Liver (tissue), 9 donors: ENCODE data around the gene PIGW. TPM values are rescaled to one million over a fixed set of nuclear protein-coding genes. Genes with fewer than 3 reads are reported as not detected.

Experiments used
- DNase-seq: peaks from one replicate; pipeline ENCODE4 v3.0.0-alpha.2; 2017; ENCODE audit warnings: low spot score
- H3K27ac ChIP-seq, 2 donors: one replicate each; pipeline ENCODE4 v1.7.0; 2013; ENCODE audit warnings: inconsistent platforms in 2 of 2, low read length in 2 of 2, control low read depth in 1 of 2, low read depth in 1 of 2, mild to moderate bottlenecking in 1 of 2
- H3K27me3 ChIP-seq, 4 donors: one replicate each; pipeline versions ENCODE4 v1.6.1 to v1.7.0; 2013; ENCODE audit warnings: low read length in 3 of 4, inconsistent platforms in 1 of 4, mild to moderate bottlenecking in 1 of 4, moderate library complexity in 1 of 4; ENCODE audit not compliant: control insufficient read depth in 4 of 4, insufficient read depth in 4 of 4
- H3K36me3 ChIP-seq, 4 donors: one replicate each; pipeline versions ENCODE4 v1.6.1 to v1.7.0; 2013; ENCODE audit warnings: low read length in 3 of 4, mild to moderate bottlenecking in 3 of 4, low read depth in 1 of 4, moderate library complexity in 1 of 4; ENCODE audit not compliant: control insufficient read depth in 4 of 4, insufficient read depth in 3 of 4
- H3K4me1 ChIP-seq, 4 donors: one replicate each; pipeline versions ENCODE4 v1.6.1 to v1.7.0; 2013; ENCODE audit warnings: low read length in 3 of 4, mild to moderate bottlenecking in 3 of 4, moderate library complexity in 1 of 4; ENCODE audit not compliant: control insufficient read depth in 4 of 4, insufficient read depth in 4 of 4
- H3K4me3 ChIP-seq, 3 donors: one replicate each; pipeline versions ENCODE4 v1.6.1 to v1.7.0; 2013; ENCODE audit warnings: low read length in 3 of 3, control low read depth in 1 of 3, low read depth in 1 of 3, mild to moderate bottlenecking in 1 of 3
- H3K9ac ChIP-seq, 2 donors: one replicate each; pipeline ENCODE4 v1.7.0; 2013; ENCODE audit warnings: low read length in 2 of 2, mild to moderate bottlenecking in 2 of 2, moderate library complexity in 2 of 2, control low read depth in 1 of 2, low read depth in 1 of 2
- H3K9me3 ChIP-seq, 4 donors: one replicate each; pipeline versions ENCODE4 v1.6.1 to v1.7.0; 2013; ENCODE audit warnings: low read length in 3 of 4; ENCODE audit not compliant: control insufficient read depth in 4 of 4
- EGR1 ChIP-seq, 2 donors: IDR thresholded peaks; 2 replicates each; pipeline ENCODE4 v1.6.1; 2016 to 2018; ENCODE audit warnings: antibody characterized with exemption in 2 of 2, low read depth in 2 of 2
- FOXA1 ChIP-seq: IDR thresholded peaks from 2 replicates; pipeline ENCODE4 v1.6.1; 2016; ENCODE audit warnings: antibody characterized with exemption
- FOXA2 ChIP-seq: IDR thresholded peaks from 2 replicates; pipeline ENCODE4 v1.6.1; 2016; ENCODE audit warnings: antibody characterized with exemption
- GABPA ChIP-seq, 2 donors: IDR thresholded peaks in 1 of 2; conservative IDR thresholded peaks in 1 of 2; 2 replicates each; pipeline ENCODE4 v1.6.1; 2016; ENCODE audit warnings: antibody characterized with exemption in 2 of 2, mild to moderate bottlenecking in 1 of 2, moderate library complexity in 1 of 2
- HNF4A ChIP-seq, 2 donors: conservative IDR thresholded peaks; 2 replicates each; pipeline ENCODE4 v1.6.1; 2016; ENCODE audit warnings: antibody characterized with exemption in 2 of 2, mild to moderate bottlenecking in 2 of 2
- HNF4G ChIP-seq: IDR thresholded peaks from 2 replicates; pipeline ENCODE4 v1.6.1; 2016; ENCODE audit warnings: antibody characterized with exemption
- JUND ChIP-seq, 2 donors: IDR thresholded peaks; 2 replicates each; pipeline ENCODE4 v1.6.1; 2016; ENCODE audit warnings: antibody characterized with exemption in 2 of 2
- RAD21 ChIP-seq, 2 donors: IDR thresholded peaks; 2 replicates each; pipeline ENCODE4 v1.6.1; 2016; ENCODE audit warnings: antibody characterized with exemption in 2 of 2, mild to moderate bottlenecking in 2 of 2
- RXRA ChIP-seq, 2 donors: IDR thresholded peaks; 2 replicates each; pipeline ENCODE4 v1.6.1; 2017 to 2018; ENCODE audit warnings: antibody characterized with exemption in 2 of 2, mild to moderate bottlenecking in 1 of 2
- SP1 ChIP-seq: IDR thresholded peaks from 2 replicates; pipeline ENCODE4 v1.6.1; 2018; ENCODE audit warnings: antibody characterized with exemption, mild to moderate bottlenecking
- TAF1 ChIP-seq: conservative IDR thresholded peaks from 2 replicates; pipeline ENCODE4 v1.6.1; 2016; ENCODE audit warnings: antibody characterized with exemption, mild to moderate bottlenecking
- YY1 ChIP-seq: IDR thresholded peaks from 2 replicates; pipeline ENCODE4 v1.6.1; 2016; ENCODE audit warnings: antibody characterized with exemption, mild to moderate bottlenecking
- WGBS: extraction: QIAGEN DNeasy Blood & Tissue Kit; methylation state at CpG from one replicate; pipeline ENCODE4 v1.1.7; 2013; 5-methylcytosine and 5-hydroxymethylcytosine counted together
- polyA plus RNA-seq, 2 donors: library from polyadenylated mRNA; stranded (reverse) in 1 of 2; unstranded in 1 of 2; fragments of 200-250 nt in 1 of 2; fragments of >200 nt in 1 of 2; fragmentation: Nextera tagmentation in 1 of 2; extraction: Ambion mirVana in 1 of 2; gene quantifications; one replicate each; pipeline versions ENCODE4 v1.2.1 to v1.2.3, GENCODE V29; 2013 to 2015
- total RNA-seq, 2 donors: library from RNA; depleted of rRNA; stranded (reverse); fragments of >200 nt; gene quantifications; one replicate each; pipeline ENCODE4 v1.2.3, GENCODE V29; 2014
- TF ChIP-seq, protein P1 (sequence below): fragments of 150-350 bp; IDR thresholded peaks from 2 replicates; pipeline ENCODE4 v1.5.1; 2017; ENCODE audit warnings: improper control_type of control experiment, low read depth, low read length; ENCODE audit not compliant: missing input control
- TF ChIP-seq, protein P2 (sequence below): IDR thresholded peaks from 2 replicates; pipeline ENCODE4 v1.6.1; 2016; ENCODE audit warnings: antibody characterized with exemption
- donor health status: healthy.
- donor health status: healthy.
- donor health status: healthy.
- donor health status: healthy.
- donor health status: healthy.

Gene PIGW
- total and polyA plus RNA-seq, 4 donors = 3.2 to 9.6 (median 6.1) TPM

DNA sequence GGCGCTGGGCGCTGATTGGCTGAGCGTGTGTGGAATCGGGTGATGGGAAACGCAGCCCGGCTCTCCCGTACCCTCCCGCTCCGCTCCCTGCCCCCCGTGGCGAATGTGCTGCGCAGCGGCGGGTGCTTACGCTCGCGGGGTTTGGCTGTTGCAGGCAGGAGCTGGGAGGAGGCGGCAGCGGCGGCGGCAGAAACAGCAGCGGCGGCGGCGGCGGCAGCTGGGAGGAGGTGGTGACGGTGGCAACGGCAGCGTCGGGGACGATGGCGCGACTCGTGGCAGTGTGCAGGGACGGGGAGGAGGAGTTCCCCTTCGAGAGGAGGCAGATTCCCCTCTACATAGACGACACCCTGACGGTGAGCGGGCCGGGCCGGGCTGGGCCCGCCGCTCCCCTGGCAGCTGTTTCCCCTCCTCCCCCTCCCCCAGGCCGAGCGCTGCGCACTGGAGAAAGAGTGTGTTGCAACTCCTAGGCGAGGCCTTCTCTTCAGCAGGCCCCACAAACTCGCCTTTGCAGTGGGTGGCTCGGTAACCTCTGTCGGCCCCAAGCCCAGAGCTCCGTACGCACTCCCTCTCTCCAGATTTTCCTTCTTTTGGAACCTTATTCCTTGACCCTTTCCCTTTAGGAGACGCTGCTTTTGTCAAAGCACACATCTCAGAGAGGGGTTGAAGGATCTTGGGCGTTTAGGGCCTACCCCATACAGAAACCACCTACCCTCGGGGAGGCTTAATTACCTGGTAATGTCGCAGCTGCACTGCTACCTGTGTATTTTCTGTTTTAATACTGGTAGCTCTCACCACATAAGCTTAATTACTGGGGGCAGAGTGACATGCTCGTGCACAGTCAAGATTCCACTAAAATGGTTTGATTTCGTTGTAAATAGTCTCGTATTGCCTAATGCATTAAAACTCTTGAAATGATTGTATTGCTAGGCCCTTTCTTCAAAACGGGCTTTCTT lies 11.0 kb downstream of the PIGW start (continued):
- TF ChIP-seq, protein P1, sequence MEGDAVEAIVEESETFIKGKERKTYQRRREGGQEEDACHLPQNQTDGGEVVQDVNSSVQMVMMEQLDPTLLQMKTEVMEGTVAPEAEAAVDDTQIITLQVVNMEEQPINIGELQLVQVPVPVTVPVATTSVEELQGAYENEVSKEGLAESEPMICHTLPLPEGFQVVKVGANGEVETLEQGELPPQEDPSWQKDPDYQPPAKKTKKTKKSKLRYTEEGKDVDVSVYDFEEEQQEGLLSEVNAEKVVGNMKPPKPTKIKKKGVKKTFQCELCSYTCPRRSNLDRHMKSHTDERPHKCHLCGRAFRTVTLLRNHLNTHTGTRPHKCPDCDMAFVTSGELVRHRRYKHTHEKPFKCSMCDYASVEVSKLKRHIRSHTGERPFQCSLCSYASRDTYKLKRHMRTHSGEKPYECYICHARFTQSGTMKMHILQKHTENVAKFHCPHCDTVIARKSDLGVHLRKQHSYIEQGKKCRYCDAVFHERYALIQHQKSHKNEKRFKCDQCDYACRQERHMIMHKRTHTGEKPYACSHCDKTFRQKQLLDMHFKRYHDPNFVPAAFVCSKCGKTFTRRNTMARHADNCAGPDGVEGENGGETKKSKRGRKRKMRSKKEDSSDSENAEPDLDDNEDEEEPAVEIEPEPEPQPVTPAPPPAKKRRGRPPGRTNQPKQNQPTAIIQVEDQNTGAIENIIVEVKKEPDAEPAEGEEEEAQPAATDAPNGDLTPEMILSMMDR = no peak
- TF ChIP-seq FOXA1 (no peak), GABPA (IDR thresholded peaks at IDR 0.05 in 1 of 2, conservative IDR thresholded peaks at IDR 0.05 in 1 of 2) (peak in 1 of 2 donors; percentile 34)

DNA sequence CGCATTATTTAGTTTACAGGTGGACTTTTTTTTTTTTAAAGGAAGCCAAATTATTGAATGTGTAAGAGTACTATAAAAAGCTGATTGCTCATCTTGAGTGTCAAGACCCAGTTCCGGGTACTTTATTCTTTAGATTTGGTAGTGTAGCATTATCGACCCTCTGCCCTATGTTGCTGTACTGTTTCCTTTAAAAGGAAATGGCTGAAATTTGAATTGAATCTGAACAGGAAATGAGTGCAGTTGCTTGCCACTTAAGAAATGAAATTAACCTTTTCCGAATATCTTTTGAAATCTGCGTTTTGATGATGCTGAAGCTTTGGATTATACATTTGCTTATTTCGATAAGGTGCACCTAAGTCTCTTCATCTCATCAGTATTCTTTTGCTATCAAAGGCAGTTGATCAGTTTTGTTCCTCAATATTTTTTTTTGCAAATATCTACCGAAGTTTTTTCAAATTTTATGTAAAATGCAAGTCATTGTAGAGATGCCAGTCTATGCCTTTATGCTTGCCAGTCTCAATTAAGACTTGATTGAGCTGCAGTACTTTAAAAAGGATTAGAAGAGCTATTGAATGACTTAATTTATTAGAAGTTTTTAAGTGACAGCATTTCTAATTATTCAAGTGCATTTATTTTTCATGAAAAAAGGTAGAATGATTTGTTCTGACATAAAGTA lies 11.8 kb downstream of the PIGW start:
- Histone ChIP-seq H3K4me1 (peaks cover 6 to 42% (median 31%) of the 10 kb centered on the region in 4 donors), H3K27ac (peak overlapping the region; percentile 99 to 100), H3K36me3 (peaks cover 0 to 6% (median 1%) of the 10 kb centered on the region in 4 donors), H3K9ac (peak overlapping the region; percentile 93 to 98), H3K27me3 (no peaks in the 10 kb centered on the region), H3K4me3 (peak overlapping the region; percentile 93 to 97 (median 93)), H3K9me3 (no peaks in the 10 kb centered on the region)
- TF ChIP-seq FOXA2 = no peak
- no peak for TF ChIP-seq HNF4A (conservative IDR thresholded peaks at IDR 0.05)
- TF ChIP-seq TAF1 = no peak
- no peak for TF ChIP-seq JUND (IDR thresholded peaks at IDR 0.05)
- no peak for TF ChIP-seq GABPA (IDR thresholded peaks at IDR 0.05 in 1 of 2, conservative IDR thresholded peaks at IDR 0.05 in 1 of 2)
- TF ChIP-seq, protein P2, sequence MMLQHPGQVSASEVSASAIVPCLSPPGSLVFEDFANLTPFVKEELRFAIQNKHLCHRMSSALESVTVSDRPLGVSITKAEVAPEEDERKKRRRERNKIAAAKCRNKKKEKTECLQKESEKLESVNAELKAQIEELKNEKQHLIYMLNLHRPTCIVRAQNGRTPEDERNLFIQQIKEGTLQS = no peak
- no peak for TF ChIP-seq EGR1 (IDR thresholded peaks at IDR 0.05; ENCODE audit: low read depth in 2 of 2)
- TF ChIP-seq RXRA (IDR thresholded peaks at IDR 0.05) = no peak
- no peak for TF ChIP-seq HNF4G
- TF ChIP-seq FOXA1 = no peak
- no peak for TF ChIP-seq YY1
- TF ChIP-seq RAD21 (IDR thresholded peaks at IDR 0.05) = no peak
- WGBS = 4% methylated on average over 7 of the region's 7 CpGs
- no peak for DNase-seq

DNA sequence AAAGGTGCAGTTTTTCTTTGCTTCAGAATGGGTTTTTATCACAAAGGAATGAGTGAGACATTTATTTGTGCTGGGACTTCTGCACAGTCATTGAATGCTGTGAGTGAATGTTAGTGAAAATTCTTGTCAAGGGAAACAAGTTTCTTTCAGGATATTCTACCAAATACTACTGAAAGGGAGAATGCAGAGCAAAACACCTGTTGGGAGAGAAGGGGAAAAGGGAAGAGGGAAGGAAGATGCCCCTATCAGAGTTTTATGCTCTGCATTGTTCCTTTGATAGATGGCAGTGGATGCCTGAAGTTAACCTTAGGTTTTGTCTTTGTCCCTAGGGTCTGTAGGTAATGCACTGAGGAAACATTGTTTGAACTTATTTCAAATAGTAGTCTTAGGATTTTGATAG lies 13.0 kb downstream of the PIGW start:
- no peaks in the 10 kb centered on the region for H3K9me3 ChIP-seq
- H3K9ac ChIP-seq = no peak overlapping the region
- peaks cover 7 to 42% (median 31%) of the 10 kb centered on the region in 4 donors for H3K4me1 ChIP-seq
- H3K27me3 ChIP-seq = no peaks in the 10 kb centered on the region
- TF ChIP-seq SP1 = peak; percentile 3
- TF ChIP-seq HNF4A (conservative IDR thresholded peaks at IDR 0.05) = no peak
- peaks cover 0 to 6% (median 1%) of the 10 kb centered on the region in 4 donors for H3K36me3 ChIP-seq
- DNase-seq = no peak
- no peak overlapping the region for H3K27ac ChIP-seq
- H3K4me3 ChIP-seq = no peak overlapping the region
